HG03280 (cell line): ENCODE data around the gene LITAF.
"Not testable (repeated sequence)": the region's sequence is repeated elsewhere in the genome, so short reads cannot be mapped to it uniquely, and the experiment has no call there.

Source experiments
- ATAC-seq: cut with Tn5 transposase; IDR thresholded peaks from one replicate; pipeline ENCODE4 v1.9.1; 2021; ENCODE audit warnings: mild to moderate bottlenecking, moderate library complexity; ENCODE audit not compliant: unreplicated experiment

LITAF gene

DNA sequence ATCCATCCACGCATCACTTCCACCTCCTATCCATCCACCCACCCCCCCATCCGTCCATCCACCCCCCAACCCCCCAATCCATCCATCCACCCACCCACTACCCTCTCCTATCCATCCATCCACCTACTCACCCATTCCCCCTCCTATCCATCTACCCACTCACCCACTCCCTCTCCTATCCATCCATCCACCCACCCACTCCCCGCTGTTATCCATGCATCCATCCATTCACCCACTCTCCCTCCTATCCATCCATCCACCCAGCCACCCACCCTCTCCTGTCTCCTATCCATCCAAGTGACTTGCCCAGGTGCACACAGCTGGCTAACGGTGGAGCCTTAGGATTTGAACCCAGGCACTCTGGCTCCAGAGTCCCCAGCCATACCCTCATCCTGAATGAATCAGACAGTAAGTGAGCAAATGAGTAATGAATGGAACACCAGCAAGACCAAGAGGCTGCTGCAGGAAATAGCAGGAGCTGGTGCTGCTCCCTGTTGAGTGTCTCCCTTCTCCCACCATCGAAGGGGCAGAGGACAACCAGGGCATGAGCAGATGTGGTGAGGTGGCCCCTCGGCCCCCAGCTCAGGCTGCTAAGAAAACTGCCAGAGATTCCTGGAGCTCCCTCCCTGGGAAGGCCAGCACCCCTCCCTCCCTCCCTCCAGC lies 62.5 kb downstream of the LITAF start:
- no peak for ATAC-seq

DNA sequence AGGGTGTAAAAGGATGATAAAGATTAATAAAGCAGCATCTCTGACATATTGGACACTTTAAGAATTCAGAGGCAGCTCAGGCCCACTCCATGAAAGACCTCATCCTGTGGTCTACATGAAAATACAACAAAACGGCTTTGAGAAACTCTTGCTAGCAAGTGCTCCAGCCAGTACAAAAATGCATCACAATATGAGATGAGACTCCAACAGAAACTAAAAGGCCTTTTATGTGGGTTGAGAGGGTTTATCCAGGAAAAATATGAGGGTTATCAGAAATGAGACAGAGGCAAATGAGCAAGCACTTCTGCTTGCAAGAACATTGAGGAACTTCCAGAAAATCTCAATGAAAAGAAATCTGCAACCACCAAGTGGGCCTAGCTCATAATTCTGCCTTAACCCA lies 65.7 kb downstream of the LITAF start:
- ATAC-seq: no peak

DNA sequence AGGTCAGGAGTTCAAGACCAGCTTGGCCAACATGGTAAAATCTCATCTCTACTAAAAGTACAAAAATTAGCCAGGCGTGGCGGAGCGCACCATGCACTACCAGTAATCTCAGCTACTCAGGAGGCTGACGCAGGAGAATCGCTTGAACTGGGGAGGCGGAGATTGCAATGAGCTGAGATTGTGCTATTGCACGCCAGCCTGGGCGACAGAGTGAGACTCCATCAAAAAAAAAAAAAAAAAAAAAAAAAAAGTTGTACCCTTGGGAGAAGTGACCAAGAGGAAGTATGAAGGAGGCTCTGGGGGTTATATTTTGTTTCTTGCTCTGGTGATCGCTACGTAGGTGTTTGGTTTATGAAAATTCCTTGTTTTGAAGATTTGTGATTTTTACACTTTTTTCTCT lies 66.3 kb downstream of the LITAF start:
- ATAC-seq: no peak

DNA sequence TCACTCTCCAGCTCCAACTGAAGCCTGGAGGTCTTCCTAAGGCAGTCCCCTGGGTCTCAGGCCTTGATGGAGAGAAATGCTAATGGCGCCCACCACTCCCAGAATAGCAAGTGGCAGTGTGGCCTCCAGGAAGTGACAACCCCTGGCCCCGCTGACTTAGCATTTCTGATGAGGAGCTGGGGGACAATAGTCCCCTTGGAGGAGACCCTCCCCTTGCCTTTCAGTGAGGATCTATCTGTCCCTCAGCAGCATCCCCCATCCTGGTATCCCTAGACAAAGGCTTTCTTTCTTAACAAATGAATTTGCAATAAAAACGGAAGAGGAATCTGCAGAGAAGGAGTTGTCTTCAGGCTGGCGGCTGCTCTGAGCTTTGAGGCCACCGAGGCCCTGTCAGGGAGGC lies 68.8 kb downstream of the LITAF start:
- ATAC-seq: no peak

DNA sequence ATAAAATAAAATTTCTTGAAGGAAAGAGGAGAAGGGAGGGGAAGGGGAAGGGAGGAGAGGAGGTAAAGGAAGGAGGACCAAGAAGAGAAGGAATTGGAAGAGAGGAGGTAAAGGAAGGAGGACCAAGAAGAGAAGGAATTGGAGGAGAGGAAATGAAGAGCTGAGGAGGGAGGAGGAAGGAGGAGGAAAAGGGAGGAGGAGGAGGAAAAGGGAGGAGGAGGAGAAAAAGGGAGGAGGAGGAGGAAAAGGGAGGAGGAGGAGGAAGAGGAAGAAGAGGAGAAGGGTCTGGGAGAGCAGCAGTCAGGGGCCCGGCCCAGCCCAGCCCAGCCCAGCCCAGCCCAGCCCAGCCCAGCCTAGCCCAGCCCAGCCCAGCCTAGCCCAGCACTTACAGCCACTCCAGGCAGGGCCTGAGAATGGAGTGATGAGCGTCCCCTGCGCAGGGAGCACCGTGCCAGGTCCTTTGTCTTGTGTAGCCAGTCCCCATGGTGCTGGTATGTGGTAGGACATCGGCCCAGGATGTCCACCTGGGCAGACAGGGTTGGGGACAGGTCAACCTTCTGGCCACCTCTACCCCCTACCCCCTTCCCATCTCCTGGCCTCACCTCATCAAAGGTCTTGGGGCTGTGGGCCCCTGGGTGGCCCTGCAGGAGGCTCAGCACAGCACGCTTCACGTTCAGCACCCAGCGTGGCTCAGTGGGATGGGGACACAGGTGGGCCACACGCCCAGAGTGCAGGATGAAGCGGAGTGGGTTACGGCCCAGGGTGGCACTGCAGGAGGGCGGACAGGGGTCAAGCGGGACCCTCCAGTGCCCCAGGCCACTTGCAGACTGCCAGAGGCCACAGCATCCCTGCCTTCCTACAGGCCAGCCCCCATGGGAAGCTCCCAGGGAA lies 70.9 kb downstream of the LITAF start:
- no peak for ATAC-seq

DNA sequence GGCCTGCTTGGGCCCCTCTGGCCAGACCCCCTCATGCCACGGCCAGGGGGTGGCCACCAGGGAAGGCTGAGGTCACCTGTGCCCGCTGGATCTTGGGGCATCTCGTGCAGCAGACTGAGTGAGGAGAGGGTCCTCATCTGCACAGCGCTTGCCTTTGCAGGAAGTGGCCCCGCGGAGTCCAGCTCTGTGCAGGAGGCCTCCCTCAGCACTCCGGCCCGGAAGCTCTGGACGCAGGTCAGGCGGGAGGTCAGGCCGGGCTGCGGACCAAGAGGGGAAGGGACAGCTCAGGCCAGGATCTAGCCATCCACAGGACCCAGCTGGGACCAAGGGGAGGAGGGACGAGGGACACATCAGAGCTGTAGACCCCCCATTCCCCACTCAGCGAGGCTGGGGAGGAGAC lies 72.4 kb downstream of the LITAF start:
- ATAC-seq: no peak

DNA sequence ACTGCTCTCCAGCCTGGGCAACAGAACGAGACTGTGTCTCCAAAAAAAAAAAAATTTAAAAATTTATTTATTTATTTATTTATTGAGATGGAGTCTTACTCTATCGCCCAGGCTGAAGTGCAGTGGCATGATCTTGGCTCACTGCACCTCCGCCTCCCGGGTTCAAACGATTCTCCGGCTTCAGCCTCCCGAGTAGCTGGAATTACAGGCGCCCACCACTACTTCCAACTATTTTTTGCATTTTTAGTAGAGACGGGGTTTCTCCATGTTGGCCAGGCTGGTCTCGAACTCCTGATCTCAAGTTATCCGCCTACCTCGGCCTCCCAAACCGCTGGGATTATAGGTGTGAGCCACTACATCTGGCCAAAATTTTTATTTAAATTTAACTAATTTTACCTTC lies 73.4 kb downstream of the LITAF start:
- ATAC-seq: not testable (repeated sequence)

DNA sequence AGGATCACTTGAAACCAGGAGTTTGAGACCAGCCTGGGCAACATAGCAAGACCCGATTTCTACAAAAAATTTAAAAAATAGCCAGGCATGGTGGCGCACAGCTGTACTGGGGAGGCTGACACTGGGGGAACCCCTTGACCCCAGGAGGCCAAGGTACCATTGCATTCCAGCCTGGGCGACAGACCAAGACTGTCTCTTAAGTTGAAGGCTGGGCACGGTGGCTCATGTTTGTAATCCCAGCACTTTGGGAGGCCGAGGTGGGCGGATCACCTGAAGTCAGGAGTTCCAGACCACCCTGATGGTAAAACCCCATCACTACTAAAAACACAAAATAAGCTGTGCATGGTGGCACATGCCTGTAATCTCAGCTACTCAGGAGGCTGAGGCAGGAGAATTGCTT lies 74.9 kb downstream of the LITAF start:
- ATAC-seq: no peak

DNA sequence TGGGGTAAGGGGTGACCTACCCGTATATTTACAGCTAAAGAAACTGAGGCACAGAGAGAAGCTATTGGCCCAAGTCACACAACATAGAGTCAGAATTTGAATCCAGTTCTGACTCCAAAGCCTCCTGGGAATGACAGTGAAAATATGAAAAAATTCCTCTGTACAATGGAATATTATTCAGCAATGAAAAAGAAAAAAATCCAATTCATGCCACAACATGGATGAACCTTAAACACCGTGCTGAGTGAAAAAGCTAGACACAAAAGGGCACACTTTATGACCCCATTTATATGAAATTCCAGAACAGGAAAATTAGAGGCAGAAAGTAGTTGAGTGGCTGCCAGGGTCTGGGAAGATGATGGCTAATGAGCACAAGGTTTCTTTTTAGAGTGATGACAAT lies 75.4 kb downstream of the LITAF start:
- ATAC-seq: no peak

DNA sequence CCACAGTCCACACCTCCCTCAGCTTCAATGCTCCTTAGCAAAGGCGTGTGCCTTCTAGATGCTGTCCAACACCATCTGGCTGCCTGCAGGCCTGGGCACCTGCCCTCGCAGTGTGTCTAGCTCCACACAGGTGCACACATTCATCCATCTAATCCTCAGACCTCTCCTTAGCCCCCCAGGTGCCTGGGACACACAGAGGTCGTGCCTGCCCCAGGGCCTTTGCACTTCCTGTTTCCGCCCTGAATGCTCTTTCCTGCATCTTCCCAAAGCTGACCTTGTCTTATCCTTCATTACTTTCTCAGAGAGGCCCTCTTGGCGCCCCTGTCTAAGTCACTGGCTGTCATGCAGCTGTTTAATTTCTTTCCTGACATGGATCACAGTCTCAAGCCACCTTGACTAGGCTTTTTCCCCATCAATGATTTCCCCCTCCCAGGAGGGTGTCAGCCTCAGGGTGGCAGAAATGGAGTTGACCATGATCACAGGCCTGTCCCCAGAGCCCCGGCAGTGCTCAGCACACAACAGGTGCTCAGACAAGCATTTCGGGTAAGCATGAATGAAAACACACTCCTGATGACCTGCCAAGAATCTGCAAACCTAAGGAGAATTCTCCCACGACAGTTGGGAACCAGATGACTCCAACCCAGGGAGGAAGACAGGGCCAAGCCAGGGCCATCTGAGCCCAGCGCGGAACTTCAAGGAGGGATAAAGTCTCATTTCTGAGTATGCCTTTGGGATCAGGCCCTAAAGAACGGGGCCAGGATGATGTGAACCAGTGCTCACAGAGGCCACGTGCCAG lies 76.3 kb downstream of the LITAF start:
- no peak for ATAC-seq

DNA sequence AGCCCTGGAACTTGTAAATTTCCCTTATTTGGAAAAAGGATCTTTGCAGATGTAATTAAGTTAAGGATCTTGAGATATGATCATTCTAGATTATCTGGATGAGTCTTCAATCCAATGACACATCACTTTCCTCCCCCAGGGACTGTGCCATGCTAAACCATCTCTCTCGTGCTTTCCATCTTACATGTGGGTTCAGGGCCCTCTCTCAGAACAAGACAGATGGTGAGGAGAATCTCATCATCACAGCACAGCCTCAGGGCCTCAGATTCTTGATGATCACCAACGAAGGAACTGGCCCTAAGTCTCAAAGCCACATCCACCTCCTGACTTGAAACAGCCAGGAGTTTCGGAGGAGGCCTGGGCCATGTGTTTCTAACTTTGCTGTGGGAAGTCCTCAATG lies 78.7 kb downstream of the LITAF start:
- ATAC-seq: no peak

DNA sequence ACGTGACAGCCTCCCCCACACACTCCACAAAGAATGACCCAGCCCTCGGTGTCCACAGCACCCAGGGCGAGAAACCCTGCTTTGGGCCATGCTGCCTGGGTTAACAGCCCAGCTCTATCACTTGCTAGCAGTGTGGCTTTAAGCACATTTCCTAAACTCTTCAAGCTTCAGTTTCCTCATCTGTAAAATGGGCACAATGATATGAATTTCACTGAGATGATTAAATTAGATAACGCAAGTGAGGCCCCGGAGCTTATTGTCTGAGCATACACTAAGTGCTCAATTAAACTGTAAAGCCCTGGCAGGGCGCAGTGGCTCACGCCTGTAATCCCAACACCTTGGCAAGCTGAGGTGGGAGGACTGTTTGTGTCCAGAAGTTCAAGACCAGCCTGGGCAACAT lies 79.4 kb downstream of the LITAF start:
- ATAC-seq: no peak

DNA sequence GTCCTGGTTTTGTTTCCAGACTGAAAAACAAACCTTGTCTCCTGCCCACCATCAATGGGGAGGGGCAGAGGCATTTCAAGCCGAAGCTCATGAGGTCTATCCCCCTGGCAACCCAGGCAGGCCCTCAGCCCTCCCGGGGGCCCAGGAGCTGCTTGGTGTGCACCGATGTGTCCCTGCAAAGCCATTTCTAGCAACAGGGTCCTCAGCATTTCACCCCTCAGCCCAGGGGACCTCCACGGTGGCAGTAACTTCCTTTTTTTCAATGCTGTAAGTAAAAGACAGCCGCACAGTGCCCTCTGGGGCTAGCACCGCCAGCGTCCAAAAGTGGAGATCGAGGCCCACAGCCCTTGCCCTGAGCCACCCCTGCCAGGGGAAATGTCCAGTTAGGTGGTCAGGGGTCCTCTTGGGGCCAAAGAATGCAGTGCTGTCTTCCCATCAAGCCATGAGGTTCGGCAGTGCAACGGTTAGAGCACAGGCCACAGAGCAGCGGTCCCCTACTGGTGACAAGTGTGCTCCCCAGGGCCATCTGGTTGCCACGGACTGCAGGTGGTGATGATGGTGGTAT lies 79.9 kb downstream of the LITAF start:
- ATAC-seq: no peak

DNA sequence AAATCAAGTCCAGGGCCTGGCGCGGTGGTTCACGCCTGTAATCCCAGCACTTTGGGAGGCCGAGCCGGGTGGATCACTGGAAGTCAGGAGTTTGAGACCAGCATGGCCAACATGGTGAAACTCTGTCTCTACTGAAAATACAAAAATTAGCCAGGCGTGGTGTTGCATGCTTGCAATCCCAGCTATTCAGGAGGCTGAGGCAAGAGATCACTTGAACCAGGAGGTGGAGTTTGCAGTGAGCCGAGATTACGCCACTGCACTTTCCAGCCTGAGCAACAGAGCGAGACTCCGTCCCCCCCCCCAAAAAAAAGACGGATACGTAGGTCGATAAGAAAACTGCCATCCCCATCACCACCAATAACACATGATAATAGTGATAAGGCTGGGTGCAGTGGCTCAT lies 82.5 kb downstream of the LITAF start:
- not testable (repeated sequence) for ATAC-seq

DNA sequence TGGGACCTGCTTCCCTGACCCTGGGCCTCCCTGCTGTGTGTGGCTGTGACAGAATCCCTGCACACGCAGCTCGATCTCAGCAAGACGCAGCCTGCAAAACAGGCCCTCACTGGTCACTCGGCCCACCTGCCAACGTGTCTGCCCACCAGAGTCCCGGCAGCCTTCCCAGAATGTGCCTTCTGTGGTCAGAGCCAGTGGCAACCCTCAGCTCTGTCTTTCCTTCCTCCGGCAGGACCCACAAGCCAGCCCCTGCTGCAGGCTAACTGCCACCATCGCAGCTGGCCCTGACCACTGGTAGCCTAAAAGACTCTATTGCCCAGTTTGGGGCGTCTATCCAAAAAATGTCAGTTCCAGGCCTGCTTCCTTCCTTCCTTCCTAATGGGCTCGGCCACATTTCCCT lies 83.2 kb downstream of the LITAF start:
- no peak for ATAC-seq

DNA sequence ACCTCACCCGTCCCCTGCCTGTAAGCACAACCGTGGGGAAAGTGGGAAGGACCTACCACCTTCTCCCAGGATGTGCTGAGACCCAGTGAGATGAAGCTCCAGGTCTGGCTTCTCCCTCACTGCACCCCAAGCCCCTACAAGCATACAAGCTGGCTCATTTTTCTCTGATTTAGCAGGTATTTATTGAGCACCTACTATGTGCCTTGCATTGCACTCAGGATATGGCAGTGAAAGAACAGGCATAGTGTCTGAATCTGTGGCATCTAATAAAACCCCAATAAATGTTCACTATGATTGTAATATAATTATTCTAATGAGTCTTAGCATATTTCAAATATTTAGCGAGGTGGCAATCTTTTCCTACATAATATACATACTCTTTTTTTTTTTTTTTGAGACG lies 84.5 kb downstream of the LITAF start:
- no peak for ATAC-seq

DNA sequence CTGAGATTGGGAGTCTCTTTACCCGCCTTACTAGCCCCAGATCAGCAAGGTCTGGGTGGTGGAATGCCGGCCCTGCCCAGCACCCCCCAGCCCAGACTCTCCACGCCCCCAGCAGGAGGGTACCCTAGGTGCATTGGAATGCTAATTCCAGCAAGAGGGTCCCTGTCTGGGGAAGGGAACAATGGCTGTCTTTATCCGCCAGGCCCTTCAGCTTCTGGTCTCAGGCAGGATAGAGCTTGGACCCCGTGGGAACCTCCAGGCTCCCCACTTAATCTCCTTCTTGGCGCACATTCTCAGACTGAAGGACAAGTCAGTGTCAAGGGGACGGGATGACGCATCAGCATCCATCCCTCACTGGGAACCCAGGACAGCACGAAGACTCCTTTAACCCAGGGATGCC lies 85.1 kb downstream of the LITAF start:
- ATAC-seq: no peak

DNA sequence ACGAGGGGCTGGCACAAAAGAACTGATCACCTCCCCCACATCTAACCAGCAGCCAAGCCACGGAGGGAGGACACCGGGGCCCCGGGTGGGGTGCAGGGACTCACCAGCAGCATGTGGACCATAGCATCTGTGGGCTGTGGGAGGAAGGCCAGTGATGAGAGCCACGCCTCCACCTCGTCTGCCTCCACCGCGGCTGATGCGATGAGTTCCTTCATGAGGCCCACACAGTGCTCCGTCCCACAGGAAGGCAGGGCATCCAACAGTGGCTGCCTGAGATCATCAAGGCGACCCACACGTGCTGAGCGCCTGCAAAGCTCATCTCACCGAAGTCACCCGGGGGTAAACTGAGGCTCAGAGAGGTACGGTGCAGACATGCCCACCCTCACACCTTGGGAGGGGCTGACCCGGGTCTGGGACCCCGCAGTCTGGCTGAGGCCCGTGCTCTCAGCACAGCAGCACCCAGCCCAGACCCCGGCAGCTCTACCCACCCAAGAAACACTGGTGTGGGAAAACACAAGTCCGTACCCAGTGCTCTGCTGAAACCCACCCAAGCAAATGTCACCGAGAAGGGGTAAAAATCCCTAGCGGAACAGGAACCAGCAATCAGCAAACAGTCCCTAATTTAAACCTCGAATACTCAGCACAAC lies 85.9 kb downstream of the LITAF start:
- ATAC-seq: no peak

DNA sequence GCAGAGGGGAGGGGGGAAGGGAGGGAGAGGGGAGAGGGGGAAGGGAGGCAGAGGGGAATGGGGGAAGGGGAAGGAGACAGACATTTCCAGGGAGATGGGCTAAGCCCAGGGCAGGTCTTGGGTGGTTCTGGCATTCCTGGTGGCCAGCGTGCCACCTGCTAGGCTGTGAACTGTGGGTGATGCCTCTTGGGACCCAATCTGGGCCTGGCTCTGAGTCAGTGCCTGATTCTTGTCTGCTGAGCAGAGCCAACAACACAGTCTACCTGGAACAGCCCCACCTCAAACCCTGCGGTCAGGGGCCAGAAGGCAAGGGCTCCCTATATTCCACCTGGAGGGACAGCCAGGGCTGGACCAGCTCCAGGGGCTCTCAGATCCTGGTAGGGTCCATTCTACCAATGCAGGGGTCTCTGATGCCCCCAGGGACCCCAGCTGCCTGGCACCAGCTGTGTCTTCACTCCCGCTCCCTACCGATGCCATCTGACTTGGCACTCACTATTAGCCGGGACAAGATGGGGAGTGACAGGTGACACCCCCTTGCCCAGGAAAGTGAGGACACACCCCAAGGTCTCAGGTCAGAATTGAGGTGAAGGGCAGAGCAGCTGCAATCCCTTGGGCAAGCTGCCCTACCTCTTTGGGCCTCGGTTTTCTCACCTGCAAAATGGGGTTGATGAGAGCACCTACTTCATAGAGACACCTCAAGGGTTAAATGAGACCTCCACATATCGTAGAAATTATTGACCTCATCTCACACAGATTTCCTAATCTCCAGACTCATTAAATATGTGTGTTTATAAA lies 87.2 kb downstream of the LITAF start:
- ATAC-seq: no peak

DNA sequence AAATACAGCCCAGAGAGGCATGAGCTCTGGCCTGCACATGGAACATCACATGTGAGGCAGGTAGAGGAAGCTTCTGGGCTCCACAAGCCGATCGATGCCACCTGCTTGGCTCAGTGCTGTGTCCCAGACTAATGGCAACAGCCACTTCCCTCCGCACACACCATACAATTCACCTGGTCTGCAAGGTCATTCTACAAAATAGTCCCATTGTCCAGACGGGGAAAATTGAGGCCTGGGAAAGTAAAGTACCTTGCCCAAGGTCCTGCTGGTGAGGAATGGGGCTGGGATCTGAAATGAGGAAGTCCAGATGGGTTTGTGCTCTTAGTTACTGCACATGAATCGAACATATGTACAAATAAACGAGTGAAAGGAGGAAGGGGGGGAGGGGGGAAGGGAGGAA lies 88.0 kb downstream of the LITAF start:
- ATAC-seq: no peak
